Body of pancreas (tissue), 4 donors: ENCODE results near the gene VAMP4.

ENCODE experiments used
- CTCF ChIP-seq, 7 experiments: fragments of 450-650 bp in 4 of 7; fragments of 200-600 bp in 3 of 7; sonication (generic) in 3 of 7; IDR thresholded peaks; one replicate each; pipeline ENCODE4 v1.5.1; 2016 to 2019; ENCODE audit warnings: antibody characterized with exemption in 7 of 7
- POLR2A ChIP-seq, 3 donors: fragments of 450-650 bp; IDR thresholded peaks; one replicate each; pipeline ENCODE4 v1.6.1; 2016; ENCODE audit warnings: antibody characterized with exemption in 3 of 3, mild to moderate bottlenecking in 2 of 3

GRCh38 chr1:171653796-171654195 is 88.1 kb downstream of the VAMP4 start:
- TF ChIP-seq CTCF (IDR thresholded peaks at IDR 0.05), result no peak
- TF ChIP-seq POLR2A (IDR thresholded peaks at IDR 0.05), result no peak
